GM19351 (cell line): ENCODE results near the gene AP1M1.
A peak's percentile ranks its signal among the peaks of the same experiment; 100 is the strongest.

Experiments
- ATAC-seq: cut with Tn5 transposase; IDR thresholded peaks from one replicate; pipeline ENCODE4 v1.9.1; 2021; ENCODE audit warnings: mild to moderate bottlenecking, moderate library complexity; ENCODE audit not compliant: unreplicated experiment

AP1M1 gene

GRCh38 chr19:16185123-16185767 lies 12.5 kb upstream of the AP1M1 start, which contains the start of gene FAM32A:
FAM32A (plus strand) TSS chr19:16185410; CDS start chr19:16185443, 33 bp downstream.
- peak; percentile 87 for ATAC-seq

GRCh38 chr19:16185768-16186123 lies 12.0 kb upstream of the AP1M1 start:
- ATAC-seq, result no peak

DNA sequence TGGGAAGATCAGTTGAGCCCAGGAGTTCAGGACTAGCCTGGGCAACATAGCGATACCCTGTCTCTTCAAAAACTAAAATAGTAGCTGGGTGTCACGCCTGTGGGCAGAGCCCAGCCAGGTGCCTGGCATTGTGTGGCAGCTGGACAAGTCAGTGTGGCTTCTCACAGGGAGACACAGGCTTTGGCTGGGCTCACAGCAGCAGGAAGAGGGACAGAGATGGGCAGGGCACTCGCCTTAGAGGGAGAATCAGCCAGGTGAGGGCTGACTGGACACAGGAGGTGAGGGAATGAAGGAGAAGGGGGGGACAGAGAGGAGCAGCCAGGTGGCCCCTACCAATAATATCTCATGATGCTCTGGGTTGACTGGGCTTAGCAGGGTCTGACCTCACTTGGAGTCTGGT lies 9.2 kb upstream of the AP1M1 start:
- no peak for ATAC-seq

DNA sequence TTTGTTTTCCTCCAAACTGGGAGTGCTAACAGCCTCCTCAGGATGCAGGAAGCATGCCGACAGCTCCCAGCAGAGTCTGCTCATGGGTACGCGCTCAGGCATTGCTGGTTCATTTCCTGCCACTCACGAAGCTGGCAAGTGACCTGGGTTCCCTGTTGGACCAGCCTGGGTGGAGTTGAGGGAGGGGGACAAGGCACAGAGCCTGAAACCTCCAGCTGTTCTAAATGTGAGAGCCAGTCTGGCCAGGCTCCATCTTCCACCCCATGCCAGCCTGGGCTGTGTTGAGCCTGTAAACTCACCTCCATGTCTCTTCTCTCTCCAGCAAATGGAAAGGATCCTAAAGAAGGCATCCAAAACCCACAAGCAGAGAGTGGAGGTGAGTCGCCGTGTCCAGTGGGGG lies 7.5 kb upstream of the AP1M1 start:
- no peak for ATAC-seq

- no peak for ATAC-seq
These were observed 7.0 kb upstream of the AP1M1 start for GRCh38 chr19:16190736-16191135.

GRCh38 chr19:16191216-16191908 lies 6.3 kb upstream of the AP1M1 start:
- no peak for ATAC-seq

GRCh38 chr19:16193466-16193865 lies 4.2 kb upstream of the AP1M1 start:
- no peak for ATAC-seq

- no peak for ATAC-seq
These were observed 506 bp upstream of the AP1M1 start for GRCh38 chr19:16197188-16197621.

DNA sequence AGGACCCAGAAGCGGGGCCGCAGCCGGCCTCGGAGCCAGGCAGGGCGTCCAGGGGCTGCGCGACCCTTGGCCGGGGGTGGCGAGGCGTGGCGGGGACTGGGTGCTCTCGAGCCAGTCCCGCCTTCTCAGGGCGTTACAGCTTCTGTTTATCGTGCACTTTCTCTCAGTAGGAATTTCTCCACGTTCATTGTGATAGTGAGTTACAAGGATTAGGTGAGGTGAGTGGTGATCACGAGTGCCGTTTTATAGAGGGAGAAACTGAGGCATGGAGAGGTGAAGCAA lies 600 bp downstream of the AP1M1 start:
- no peak for ATAC-seq

GRCh38 chr19:16199275-16199932 lies 1.7 kb downstream of the AP1M1 start:
- ATAC-seq, result no peak

GRCh38 chr19:16200038-16201010 lies 2.6 kb downstream of the AP1M1 start:
- ATAC-seq, result no peak

DNA sequence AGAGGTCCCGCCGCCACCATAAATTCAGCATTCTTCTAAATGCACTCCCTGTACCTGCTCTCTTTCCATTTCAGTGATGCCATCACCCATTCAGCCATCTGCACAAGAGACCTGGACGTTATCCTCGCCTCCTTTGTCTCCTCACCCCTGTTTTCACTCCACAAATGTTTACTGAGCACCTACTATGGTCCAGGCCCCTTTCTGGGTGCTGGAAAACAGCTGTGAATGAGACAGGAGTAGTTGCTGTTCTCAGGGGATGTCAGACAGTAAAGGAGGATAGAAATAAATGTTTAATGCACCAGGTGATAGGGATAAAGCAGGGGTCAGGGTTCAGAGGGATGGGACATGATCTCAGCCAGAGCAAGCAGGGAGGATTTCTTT lies 3.3 kb downstream of the AP1M1 start:
- no peak for ATAC-seq

DNA sequence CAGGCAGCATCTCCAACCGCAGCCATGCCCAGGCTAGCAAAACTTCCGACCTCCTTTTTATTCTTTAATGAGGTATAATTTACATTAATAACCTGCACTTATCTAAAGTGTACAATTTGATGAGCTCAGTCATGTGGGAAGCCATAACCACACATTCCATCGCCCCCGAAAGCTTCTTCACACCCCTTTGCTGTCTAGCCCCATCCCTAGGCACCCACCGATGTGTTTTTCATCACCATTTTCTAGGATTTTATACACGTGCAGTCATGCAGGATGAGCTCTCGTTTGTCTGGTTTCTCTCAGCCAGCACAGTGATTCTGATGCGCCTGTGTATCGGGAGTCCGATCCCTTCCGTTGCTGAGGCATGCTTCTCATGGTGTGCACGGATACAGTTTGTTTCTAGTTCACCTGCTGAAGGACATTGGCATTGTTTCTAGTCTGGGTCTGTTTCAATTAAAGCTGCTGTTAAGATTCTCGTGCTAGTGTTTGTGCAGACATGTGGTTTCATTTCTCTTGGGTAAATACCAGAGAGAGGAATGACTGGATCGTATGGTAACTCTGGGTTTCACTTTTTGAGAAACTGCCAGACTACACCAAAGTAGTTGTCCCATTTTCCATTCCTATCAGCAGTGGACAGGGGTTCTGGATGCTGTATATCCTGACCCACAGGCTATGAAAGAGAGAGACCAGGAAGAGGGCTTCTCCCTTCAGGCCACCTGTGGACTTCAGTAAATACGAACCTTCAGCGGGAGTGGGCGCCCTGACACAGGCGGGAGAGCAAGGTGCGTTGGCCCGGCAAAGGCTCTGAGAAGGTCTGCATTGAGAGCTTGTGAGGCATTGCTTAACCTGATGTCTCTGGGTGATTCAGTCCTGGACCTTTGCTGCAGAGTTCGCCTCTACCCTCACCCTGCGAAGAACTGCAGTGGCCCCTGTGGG lies 4.9 kb downstream of the AP1M1 start:
- ATAC-seq, result no peak

GRCh38 chr19:16203256-16204004 lies 5.7 kb downstream of the AP1M1 start:
- ATAC-seq, result no peak

DNA sequence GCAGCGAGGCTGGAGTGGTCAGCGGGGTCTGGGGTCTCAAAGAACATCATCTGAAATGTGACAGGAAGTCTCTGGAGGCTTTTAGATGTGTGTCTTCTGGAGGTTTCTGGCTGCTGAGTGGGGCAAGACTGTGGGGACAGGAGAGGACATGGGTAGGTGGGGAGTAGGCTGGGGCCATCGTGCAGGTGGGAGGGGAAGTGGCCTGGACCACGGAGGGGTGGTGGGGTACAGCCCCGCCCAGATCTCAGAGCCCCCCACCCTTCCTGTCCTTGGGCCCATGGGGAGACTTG lies 6.2 kb downstream of the AP1M1 start:
- no peak for ATAC-seq

DNA sequence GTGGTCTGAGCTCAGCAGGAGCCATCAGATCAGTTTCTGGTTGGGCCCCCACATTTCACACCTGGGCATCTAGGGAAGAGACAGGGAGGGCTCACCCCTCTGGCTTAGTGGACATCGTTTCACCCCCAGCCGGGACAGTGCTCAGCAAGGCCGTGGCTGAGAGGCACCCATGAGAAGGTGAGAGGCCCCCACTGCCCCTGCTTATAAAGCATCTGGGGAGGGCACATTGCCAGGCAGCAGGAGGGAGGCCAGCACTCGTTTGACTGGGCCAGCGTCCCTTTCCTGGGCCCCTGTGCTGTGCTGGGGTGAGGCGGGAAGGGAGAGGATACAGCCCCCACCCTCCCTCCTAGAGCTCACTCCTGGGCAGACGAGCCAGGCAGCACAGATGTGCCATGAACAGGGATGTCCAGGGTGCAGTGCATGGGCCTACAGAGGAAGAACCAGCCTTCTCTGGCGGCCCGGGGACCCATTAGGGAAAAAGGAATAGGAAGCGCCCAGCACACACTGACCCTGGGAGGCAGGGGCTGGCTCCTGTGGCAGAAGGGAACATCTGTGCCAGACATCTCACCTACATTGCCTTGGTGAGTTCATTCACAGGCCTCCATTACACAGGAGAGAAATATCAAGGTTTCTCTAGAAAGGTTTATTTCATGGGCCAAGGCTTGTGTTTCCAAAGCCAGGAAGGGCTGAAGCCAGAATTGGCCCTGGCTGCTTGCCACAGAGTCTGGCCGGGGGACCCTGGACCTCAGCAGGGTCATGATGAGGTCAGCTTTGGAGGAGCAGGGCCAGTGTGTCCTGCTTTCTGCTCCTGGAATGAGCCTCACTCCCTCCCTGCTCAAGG lies 7.7 kb downstream of the AP1M1 start:
- ATAC-seq, result no peak

DNA sequence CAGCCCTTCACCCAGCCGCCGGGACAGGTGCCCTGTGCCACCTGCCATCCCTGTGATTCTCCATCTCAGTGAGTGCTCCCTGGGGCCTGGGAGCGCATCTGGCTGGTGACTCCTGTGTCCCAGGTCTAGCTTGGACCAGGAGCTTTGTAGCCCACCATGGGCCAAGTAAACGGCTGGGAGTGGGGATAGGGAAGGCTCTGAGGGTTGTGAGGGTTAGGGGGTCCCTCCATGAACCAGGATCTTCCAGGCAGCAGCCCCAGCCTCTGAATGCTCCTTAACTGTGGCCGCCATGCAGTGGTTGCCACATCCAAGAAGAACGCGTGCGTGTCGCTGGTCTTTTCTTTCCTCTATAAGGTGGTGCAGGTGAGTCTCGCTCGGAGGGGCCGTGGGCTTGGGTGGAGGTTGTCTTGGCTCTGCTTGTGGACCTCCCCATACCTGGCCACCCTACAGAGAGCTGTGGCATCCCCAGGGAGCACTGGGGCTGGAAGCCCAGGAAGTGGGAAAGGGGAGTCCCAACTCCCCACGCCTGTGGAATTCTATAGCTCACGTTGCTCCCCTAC lies 8.4 kb downstream of the AP1M1 start:
- ATAC-seq, result no peak

GRCh38 chr19:16206637-16207036 lies 8.9 kb downstream of the AP1M1 start:
- no peak for ATAC-seq

DNA sequence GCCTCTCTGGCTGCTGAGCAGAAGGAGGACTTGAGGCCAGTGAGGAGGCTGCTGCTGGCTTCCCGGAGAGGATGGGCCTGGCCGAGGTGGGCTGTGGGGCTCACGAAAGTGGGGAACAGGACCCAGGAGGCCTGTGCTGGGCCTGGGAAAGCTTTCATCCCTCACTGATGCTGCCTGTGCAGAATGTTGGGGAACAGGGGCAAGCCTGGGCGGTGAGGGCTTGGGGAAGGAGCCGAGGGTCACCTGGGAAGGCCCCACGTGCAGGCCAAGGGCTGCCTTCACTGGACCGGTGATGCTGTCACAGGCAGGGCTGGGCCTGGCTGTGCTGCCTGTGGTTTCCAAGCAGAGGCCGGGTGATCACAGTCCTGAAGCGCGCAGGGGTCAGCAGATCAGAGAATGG lies 9.4 kb downstream of the AP1M1 start:
- ATAC-seq, result no peak
